Kidney epithelial cell (primary cell): ENCODE data around the gene TPH2. TPM values are rescaled to one million over a fixed set of nuclear protein-coding genes. Genes with fewer than 3 reads are reported as not detected.

Source experiments
- DNase-seq: peaks from one replicate; pipeline ENCODE4 v3.0.0-alpha.2; 2010; ENCODE audit warnings: low read depth
- H3K27me3 ChIP-seq: 2 replicates; pipeline ENCODE4 v1.6.0; 2011; ENCODE audit warnings: low read length; ENCODE audit not compliant: control insufficient read depth, insufficient read depth
- H3K36me3 ChIP-seq: 2 replicates; pipeline ENCODE4 v1.5.1; 2011; ENCODE audit warnings: low read length; ENCODE audit not compliant: control insufficient read depth, insufficient read depth
- H3K4me3 ChIP-seq: 2 replicates; pipeline ENCODE4 v1.5.1; 2011; ENCODE audit warnings: low read depth, mild to moderate bottlenecking, control low read depth, low read length
- total RNA-seq: library from RNA; depleted of rRNA; stranded (reverse); fragments of >200 nt; gene quantifications from 2 replicates; pipeline ENCODE4 v1.2.3, GENCODE V29; 2015
- TF ChIP-seq, protein P1 (sequence below): IDR thresholded peaks from 2 replicates; pipeline ENCODE4 v1.5.1; 2011; ENCODE audit warnings: mild to moderate bottlenecking, moderate library complexity, low read length, control low read depth, inconsistent platforms; ENCODE audit not compliant: insufficient read depth, poor library complexity, severe bottlenecking

Gene TPH2
- total RNA-seq, 1 donor from 2014 or later: not detected

DNA sequence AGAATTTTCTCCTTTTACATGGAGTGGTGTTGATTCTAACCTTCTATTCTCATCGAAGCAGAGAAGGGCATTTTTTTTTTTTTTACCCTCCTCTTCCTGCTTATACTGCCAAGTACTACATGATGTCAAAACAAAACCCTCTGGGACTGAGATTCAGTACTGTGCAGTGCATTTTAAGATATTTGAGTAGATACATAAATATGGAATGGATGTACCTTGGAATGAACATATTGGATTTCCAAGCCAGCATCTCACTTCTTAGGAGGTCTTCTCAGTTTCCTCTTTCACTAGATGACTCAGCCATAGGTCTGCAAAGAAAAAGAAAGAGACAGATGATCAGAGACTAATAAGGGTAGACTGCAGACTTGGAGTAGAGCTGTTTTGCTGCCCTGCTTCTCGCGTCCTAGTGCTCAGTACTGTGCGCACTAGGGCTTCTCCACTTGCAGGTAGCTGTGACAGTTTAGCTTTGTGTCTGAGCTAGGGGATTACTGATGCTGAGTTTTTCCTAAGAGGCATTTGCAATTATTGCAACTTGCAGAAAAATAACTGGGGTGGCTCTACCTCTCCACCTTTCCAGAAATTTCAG lies 20.4 kb downstream of the TPH2 start:
- no peaks in the 10 kb centered on the region for H3K36me3 ChIP-seq
- no peaks in the 10 kb centered on the region for H3K27me3 ChIP-seq
- no peak overlapping the region for H3K4me3 ChIP-seq
- TF ChIP-seq, protein P1, sequence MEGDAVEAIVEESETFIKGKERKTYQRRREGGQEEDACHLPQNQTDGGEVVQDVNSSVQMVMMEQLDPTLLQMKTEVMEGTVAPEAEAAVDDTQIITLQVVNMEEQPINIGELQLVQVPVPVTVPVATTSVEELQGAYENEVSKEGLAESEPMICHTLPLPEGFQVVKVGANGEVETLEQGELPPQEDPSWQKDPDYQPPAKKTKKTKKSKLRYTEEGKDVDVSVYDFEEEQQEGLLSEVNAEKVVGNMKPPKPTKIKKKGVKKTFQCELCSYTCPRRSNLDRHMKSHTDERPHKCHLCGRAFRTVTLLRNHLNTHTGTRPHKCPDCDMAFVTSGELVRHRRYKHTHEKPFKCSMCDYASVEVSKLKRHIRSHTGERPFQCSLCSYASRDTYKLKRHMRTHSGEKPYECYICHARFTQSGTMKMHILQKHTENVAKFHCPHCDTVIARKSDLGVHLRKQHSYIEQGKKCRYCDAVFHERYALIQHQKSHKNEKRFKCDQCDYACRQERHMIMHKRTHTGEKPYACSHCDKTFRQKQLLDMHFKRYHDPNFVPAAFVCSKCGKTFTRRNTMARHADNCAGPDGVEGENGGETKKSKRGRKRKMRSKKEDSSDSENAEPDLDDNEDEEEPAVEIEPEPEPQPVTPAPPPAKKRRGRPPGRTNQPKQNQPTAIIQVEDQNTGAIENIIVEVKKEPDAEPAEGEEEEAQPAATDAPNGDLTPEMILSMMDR: no peak
- DNase-seq: no peak

DNA sequence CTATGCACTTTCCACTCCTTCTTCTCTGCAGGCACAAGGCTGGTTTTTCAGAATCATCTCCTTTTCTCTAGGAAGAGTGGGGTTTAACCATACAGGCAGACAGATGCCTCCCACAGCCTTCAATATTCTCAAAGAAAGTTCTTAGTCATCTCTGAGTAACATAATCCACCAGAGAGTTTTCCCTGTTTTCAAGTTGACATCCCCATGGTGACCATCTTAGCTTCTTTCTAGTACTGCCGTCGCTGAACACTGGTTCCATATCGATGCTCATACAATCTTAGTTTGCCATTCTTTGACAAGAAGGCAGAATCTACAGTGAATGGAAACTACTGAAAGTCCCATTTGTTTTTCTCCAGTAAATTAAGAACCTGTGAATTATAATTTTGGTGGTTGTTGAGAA lies 28.6 kb downstream of the TPH2 start:
- peaks cover 2% of the 10 kb centered on the region for H3K27me3 ChIP-seq
- no peak for DNase-seq
- TF ChIP-seq, protein P1: no peak
- H3K4me3 ChIP-seq: no peak overlapping the region
- H3K36me3 ChIP-seq: no peaks in the 10 kb centered on the region

DNA sequence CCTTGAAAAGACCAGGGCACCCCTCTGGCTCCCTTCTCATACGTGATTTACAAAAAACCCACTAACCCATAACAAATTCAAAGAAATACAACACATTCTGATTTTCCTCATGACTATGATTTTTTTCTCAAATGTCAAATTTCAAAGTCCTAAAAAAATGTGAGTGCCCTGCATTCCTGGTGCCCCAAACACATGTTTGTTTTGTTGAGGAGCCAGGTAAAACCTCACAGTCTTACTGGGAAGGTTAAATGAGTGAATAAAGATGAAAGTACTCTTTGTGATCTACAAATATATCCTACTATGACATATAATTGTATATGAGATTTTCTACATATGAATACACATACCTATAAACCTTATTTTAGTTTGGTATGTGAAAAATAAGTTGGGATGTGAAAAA lies 30.7 kb downstream of the TPH2 start:
- no peaks in the 10 kb centered on the region for H3K36me3 ChIP-seq
- peaks cover 2% of the 10 kb centered on the region for H3K27me3 ChIP-seq
- TF ChIP-seq, protein P1: no peak
- no peak for DNase-seq
- H3K4me3 ChIP-seq: no peak overlapping the region

DNA sequence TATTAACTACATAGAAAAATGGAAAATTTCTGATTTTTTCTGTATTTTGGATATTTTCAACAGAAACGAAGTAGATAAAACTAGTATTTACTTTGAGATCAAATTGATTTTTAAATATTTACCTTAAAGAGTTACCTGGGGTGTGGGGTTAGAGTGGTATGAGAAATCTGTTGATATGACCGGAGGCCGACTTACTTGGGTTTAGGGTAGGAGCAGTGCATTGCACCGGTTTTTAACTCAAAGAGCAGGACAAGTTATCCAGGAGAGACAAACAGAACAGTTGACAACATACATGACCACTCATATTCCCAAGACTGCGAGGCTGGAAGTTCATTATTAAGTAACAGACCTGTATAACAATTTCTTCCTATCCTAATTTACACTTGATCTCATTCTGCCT lies 31.4 kb downstream of the TPH2 start:
- no peak for DNase-seq
- Histone ChIP-seq H3K36me3 (no peaks in the 10 kb centered on the region), H3K27me3 (peaks cover 2% of the 10 kb centered on the region), H3K4me3 (no peak overlapping the region)
- TF ChIP-seq, protein P1: no peak

DNA sequence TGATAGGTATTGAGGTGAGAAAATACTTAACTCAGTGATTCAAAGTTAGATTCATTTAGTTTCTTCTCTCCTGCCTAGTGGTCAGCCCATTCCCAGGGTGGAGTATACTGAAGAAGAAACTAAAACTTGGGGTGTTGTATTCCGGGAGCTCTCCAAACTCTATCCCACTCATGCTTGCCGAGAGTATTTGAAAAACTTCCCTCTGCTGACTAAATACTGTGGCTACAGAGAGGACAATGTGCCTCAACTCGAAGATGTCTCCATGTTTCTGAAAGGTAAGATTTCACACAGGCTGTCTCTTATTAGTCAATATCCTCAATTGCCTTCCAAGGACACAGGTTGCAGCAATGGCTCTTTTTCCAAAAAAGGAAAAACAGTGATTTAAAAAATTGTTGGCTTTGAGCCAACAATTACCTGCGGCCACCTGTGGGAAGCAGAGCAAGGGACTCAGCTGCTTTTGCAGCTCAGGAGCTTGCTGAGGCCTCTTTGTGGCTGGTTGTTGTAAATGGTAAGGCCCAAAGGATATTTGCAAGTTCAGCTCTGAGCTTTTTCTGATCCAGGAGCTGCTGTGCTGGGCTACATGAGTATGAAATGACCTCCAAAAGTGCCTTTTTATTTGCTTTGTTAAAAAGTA lies 33.9 kb downstream of the TPH2 start:
- H3K36me3 ChIP-seq: no peaks in the 10 kb centered on the region
- TF ChIP-seq, protein P1: no peak
- no peak for DNase-seq
- H3K27me3 ChIP-seq: peaks cover 2% of the 10 kb centered on the region
- H3K4me3 ChIP-seq: no peak overlapping the region

DNA sequence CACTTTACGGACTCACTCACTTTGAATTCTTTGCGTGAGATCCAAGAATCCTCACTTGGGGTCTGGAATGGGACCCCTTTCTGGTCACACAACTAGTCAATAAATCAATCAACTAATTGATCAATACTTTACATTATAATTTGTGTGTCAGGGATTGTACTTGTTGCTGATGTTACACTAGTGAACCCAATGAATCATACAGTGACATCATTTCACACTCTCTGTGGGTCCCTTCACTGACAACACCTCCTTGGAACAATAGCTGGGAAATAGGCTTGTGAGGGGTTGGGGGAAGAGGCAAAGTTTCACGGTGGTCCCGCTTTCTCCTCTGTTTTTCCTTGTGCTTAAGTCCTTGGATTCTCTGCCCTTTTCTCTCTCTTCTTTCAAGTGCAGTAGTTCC lies 35.0 kb downstream of the TPH2 start:
- no peak for DNase-seq
- H3K27me3 ChIP-seq: no peaks in the 10 kb centered on the region
- no peaks in the 10 kb centered on the region for H3K36me3 ChIP-seq
- TF ChIP-seq, protein P1: no peak
- H3K4me3 ChIP-seq: no peak overlapping the region
